Stimulated activated CD8-positive, alpha-beta memory T cell treated with anti-CD3 and anti-CD28 coated beads, Interleukin-12 subunit alpha, Interleukin-12 subunit beta, amount 100 ng/mL, for 1 hour (primary cell): ENCODE results near the gene MAP2K2.

Experiments used
- DNase-seq: peaks from one replicate; pipeline ENCODE4 v3.0.0-alpha.2; 2020; ENCODE audit warnings: low read depth

The MAP2K2 gene

GRCh38 chr19:4043966-4044715, 79.8 kb downstream of the MAP2K2 start:
- DNase-seq = no peak

DNA sequence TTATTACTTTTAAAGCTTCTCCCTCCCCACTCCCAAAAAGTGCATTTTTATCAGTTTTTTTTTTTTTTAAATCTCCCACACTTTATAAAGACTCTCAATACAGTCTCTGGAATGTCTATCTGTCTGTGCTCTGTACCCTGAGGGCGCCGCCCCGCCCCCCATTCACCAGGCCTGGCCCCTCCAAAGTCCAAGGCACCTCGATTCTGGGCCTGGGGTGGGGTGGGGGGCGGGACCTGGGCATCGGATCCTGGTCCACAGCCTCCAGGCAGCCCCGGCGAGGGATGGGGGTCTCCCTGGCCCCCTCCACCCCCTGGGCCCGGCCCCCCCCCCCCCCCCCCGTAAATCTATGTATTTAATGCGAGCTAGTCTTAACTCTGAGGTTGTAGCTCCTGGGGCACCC, 80.5 kb downstream of the MAP2K2 start:
- DNase-seq = no peak

DNA sequence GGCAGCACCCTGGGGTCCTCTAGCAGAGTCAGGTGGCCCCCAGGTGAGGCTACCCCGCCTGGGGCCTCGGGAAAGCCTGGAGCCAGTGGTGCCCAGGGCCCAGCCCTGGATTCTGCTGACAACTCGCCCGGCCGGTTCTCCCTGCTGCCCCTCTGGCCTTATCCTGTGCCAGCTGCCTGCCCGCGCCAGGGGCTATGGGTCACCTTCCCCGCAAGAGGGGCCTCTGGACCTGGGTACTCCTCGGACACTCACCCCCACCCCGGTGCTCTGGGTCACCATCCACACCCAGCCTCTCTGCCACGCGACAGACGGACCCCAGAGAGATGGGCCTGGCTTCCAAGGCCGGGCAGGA, 81.2 kb downstream of the MAP2K2 start:
- no peak for DNase-seq

- DNase-seq = no peak
Measured at GRCh38 chr19:4042064-4042730, 81.7 kb downstream of the MAP2K2 start.
